CD4-positive, alpha-beta T cell treated with Interleukin-4 for 1 hour (primary cell): ENCODE results near the gene SCRN1.
"Not testable (repeated sequence)": the region's sequence is repeated elsewhere in the genome, so short reads cannot be mapped to it uniquely, and the experiment has no call there.

Source experiments
- DNase-seq, 2 donors: peaks; one replicate each; pipeline ENCODE4 v3.0.0-alpha.2; 2020 to 2022

Gene SCRN1

GRCh38 chr7:29962035-29962434, 27.6 kb downstream of the SCRN1 start:
- DNase-seq = no peak

- not testable (repeated sequence) for DNase-seq
Measured at GRCh38 chr7:29961611-29962010, 28.0 kb downstream of the SCRN1 start.

- no peak for DNase-seq
Measured at GRCh38 chr7:29958667-29959358, 30.8 kb downstream of the SCRN1 start.

GRCh38 chr7:29957521-29958310, 31.9 kb downstream of the SCRN1 start:
- no peak for DNase-seq

GRCh38 chr7:29956487-29956836, 33.1 kb downstream of the SCRN1 start:
- no peak for DNase-seq

- peak; percentile 11 to 53 for DNase-seq
Measured at GRCh38 chr7:29955799-29956486, 33.7 kb downstream of the SCRN1 start.

- DNase-seq = no peak
Measured at GRCh38 chr7:29955075-29955792, 34.4 kb downstream of the SCRN1 start.

GRCh38 chr7:29953726-29954347, 35.8 kb downstream of the SCRN1 start:
- no peak for DNase-seq

- no peak for DNase-seq
Measured at GRCh38 chr7:29951206-29951605, 38.4 kb downstream of the SCRN1 start.

GRCh38 chr7:29950480-29950879, 39.1 kb downstream of the SCRN1 start:
- no peak for DNase-seq

GRCh38 chr7:29948587-29948986, 41.0 kb downstream of the SCRN1 start:
- DNase-seq = no peak

- peak in 1 of 2 donors; percentile 36 for DNase-seq
Measured at GRCh38 chr7:29946428-29947186, 43.0 kb downstream of the SCRN1 start.

- DNase-seq = no peak
Measured at GRCh38 chr7:29945259-29945809, 44.3 kb downstream of the SCRN1 start.

- DNase-seq = no peak
Measured at GRCh38 chr7:29940199-29940598, 49.4 kb downstream of the SCRN1 start.

GRCh38 chr7:29937132-29937531, 52.5 kb downstream of the SCRN1 start:
- DNase-seq = no peak

GRCh38 chr7:29935111-29935510, 54.5 kb downstream of the SCRN1 start:
- DNase-seq = no peak

- DNase-seq = no peak
Measured at GRCh38 chr7:29929018-29929807, 60.4 kb downstream of the SCRN1 start.

- no peak for DNase-seq
Measured at GRCh38 chr7:29926741-29927140, 62.9 kb downstream of the SCRN1 start.

- DNase-seq = no peak
Measured at GRCh38 chr7:29926216-29926615, 63.4 kb downstream of the SCRN1 start.

GRCh38 chr7:29924684-29925083, 64.9 kb downstream of the SCRN1 start:
- DNase-seq = no peak

- no peak for DNase-seq
Measured at GRCh38 chr7:29924006-29924405, 65.6 kb downstream of the SCRN1 start.
